D721Med (cell line): Measurements from ENCODE around the gene IFI27L2.

Experiments
- DNase-seq: peaks from one replicate; pipeline ENCODE4 v3.0.0; 2011; ENCODE audit warnings: low spot score; ENCODE audit not compliant: insufficient read length
- FAIRE-seq: peaks from 2 replicates; lab custom pipeline; 2011; peaks lifted over from hg19 to GRCh38; lab: Jason Lieb, UNC
- TF ChIP-seq, protein P1 (sequence below): IDR thresholded peaks from 2 replicates; pipeline ENCODE4 v1.5.1; 2012; ENCODE audit warnings: mild to moderate bottlenecking, control low read depth; ENCODE audit not compliant: insufficient read depth; ENCODE audit errors: missing control alignments

The IFI27L2 gene

DNA sequence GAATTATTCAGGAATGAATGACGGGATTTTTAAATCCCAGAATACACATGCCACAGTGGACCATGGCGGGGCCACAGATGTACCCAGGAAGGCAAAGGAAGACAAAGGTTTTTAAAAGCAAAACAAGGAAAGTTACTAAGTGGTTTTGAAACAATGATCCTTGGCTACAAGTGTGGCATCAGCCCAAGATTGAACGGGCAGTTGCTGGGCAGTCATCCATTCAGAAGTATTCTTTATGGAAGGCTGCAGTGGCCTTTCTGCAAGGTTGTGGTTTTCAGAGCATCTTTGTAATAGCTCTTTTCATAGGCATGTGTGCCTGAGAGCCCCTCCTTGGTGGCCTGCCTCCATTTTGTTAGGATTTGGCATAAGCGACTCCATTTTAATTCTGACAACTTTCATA, 32.3 kb downstream of the IFI27L2 start:
- no peak for DNase-seq
- TF ChIP-seq, protein P1, sequence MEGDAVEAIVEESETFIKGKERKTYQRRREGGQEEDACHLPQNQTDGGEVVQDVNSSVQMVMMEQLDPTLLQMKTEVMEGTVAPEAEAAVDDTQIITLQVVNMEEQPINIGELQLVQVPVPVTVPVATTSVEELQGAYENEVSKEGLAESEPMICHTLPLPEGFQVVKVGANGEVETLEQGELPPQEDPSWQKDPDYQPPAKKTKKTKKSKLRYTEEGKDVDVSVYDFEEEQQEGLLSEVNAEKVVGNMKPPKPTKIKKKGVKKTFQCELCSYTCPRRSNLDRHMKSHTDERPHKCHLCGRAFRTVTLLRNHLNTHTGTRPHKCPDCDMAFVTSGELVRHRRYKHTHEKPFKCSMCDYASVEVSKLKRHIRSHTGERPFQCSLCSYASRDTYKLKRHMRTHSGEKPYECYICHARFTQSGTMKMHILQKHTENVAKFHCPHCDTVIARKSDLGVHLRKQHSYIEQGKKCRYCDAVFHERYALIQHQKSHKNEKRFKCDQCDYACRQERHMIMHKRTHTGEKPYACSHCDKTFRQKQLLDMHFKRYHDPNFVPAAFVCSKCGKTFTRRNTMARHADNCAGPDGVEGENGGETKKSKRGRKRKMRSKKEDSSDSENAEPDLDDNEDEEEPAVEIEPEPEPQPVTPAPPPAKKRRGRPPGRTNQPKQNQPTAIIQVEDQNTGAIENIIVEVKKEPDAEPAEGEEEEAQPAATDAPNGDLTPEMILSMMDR = no peak
- no peak for FAIRE-seq

DNA sequence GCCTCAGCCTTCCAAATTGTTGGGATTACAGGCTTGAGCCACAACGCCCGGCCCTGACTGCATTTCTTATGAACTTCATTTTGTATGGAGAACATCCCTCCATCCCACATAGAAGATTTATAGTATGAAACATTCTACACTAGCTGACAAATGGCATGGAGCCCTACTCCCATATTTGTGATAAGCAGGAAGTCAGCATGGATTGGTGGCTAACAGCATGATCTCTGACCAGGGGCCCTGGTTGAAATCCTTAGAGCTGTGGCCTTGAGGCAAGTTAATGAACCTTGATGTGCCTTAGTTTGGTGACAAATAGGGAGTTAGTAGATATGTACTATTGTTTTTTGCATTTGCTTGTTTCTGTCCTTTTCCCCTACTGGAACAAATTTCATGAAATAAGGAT, 36.0 kb downstream of the IFI27L2 start:
- DNase-seq (no peak), FAIRE-seq (no peak)
- TF ChIP-seq, protein P1 = no peak

DNA sequence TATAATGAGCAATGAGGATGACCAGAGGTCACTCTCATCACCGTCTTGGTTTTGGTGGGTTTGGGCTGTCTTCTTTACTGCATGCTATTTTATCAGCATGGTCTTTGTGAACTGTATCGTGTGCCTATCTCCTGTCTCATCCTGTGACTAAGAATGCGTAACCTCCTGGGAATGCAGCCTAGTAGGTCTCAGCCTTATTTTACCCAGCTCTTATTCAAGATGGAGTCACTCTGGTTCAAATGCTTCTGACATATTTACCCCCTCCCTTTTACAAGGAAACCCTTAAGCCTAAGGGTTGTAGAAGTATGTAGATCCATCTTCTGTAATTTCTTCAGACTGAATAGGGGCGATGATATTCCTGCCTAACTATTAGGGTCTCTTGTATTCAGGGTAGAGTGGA, 39.9 kb downstream of the IFI27L2 start:
- FAIRE-seq (no peak), DNase-seq (no peak)
- TF ChIP-seq, protein P1 = no peak

DNA sequence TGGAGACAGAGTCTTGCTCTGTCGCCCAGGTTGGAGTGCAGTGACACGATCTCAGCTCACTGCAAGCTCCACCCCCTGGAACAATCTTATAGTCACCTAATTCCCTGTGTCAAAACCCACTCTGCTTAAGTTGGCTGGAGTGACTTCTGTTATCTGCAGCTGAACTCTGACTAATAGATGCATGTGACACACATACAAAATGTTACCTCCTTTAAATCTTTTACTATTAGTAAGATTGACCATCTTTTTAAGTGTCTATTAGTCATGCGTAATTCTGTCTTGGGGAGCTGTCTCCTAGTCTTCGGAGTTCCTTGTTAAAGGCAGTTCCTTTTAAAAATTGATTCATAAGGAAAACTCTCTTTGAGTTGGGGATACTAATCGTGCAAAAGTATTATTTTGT, 40.9 kb downstream of the IFI27L2 start:
- FAIRE-seq = no peak
- DNase-seq = no peak
- TF ChIP-seq, protein P1 = no peak

DNA sequence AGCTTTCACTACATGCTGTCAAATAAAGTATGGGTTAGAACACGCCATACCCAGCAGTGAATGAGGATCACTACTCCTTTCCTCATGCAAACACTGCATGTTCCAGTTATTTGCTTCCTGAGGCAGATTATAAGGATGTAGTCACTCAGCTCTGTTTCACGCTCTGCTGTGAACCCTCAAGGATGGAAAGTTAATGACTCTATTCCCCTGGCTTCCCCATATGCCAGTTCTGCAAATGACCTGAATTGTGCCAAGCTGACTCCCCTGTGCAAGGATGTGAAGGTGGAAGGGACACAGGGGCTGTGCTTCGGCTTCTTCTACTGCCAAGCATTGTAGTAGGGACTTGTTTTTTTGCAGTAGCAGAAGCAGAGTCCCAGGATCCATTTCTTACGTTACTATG, 41.5 kb downstream of the IFI27L2 start:
- TF ChIP-seq, protein P1 = no peak
- DNase-seq (no peak), FAIRE-seq (no peak)

DNA sequence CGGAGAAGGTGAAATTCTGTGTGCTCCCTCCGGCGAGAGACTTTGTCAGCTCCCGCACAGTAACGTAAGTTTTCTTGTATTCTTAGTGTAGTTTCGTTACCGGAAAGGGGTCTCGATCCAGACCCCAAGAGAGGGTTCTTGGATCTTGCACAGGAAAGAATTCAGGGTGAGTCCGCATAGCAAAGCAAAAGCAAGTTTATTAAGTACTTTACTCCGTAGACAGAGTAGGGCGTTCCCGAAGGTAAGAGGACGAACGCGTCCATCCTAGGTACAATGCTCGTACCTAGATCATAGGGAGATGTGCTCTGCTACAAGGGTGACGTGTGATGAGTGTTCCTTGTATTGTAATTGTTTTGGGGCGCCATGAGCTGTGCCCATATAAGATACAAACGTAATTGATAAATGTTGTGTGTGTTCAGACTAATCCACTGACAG, 48.0 kb downstream of the IFI27L2 start:
- no peak for FAIRE-seq
- TF ChIP-seq, protein P1 = no peak
- DNase-seq = no peak

DNA sequence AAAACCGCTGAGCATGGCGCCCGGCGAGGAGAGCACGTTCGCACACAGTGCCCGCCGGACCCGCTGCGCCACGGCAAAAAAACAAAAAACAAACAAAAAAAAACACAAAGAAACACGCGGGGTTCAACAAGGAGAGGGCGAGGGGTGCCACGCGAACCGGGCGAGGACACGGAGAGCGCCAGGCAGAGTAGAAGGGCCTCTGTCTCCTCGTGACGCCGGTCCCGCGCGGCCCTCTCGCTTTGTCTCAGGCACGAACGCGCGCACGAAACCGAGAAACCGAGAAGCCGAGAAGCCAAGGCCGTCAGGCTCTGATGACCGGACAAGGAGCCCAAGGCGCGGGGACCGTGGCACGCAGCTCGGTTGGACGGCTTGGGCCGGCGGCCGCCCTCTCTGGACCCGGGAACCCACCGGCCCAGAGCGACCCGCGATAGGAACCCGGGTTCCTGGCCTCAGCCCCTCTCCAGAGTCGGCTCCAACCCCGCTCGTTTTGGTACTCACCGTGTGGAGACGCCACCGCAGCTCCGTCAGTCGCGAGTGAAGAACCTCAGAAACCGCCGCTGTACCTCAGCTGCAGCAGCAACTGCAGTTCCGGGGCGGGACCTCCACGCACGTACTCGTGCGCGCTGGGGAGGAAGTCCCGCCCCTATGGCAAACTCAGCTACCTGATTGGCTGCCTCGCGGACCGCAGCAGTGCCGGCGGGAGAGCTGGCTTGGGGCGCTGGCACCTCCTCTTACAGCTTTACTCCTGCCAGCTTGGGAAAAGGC, 48.6 kb downstream of the IFI27L2 start, which contains the start of the genes DDX24 and IFI27L1:
DDX24 (minus strand) TSS at position 582 of the 765 bp plus-strand sequence. CDS start 1,460 bp downstream, outside the sequence.
IFI27L1 (plus strand) TSS at position 690 of the 765 bp plus-strand sequence. CDS start 15,628 bp downstream, outside the sequence.
- FAIRE-seq = no peak
- TF ChIP-seq, protein P1 = no peak

More for the DNA sequence above, 48.6 kb downstream of the IFI27L2 start, which contains the start of the genes DDX24 and IFI27L1:
- DNase-seq = peak; percentile 83
